ENCODE data around the gene TMBIM4.

GRCh38 chr12:66149702-66150398 lies 19.9 kb downstream of the TMBIM4 start:
- TF ChIP-seq MXI1 (IDR thresholded peaks at IDR 0.05; ENCODE audit: low read depth, low read length) = no peak
- TF ChIP-seq REST (IDR thresholded peaks at IDR 0.05; ENCODE audit: low read depth, low read length) = no peak
- peak; percentile 24; the same call in 1 of the 2 replicates for TF ChIP-seq CTCF (IDR thresholded peaks at IDR 0.05)
- TF ChIP-seq EZH2phosphoT487 (IDR thresholded peaks at IDR 0.05; ENCODE audit: borderline replicate concordance, low read depth) = no peak
